NK-92 treated with Interleukin-12 subunit alpha and Interleukin-12 subunit beta, amount 100 ng/mL, for 24 hours (cell line): Measurements from ENCODE around the gene SLC8A1.

Source experiments
- DNase-seq: peaks from one replicate; lab custom pipeline; 2025; lab: John Stamatoyannopoulos, UW

Gene SLC8A1

DNA sequence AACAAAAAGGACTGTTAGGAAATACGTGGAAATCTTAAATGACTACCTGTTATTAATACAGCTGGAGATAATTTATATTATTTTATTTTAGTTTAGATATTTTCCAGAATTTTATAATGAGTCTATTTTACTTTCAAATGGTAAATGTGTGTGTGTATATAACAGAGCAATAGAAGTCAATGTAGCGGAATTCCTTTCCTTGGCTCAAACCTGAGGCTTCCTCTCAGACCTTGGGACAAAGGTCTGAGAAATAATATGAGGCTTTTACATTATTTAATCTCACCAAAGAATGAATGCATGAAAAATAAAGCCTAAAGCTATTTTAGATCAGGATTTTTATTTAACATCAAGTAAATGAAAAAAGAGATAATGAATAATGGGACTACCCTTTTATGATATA is 65.7 kb downstream of the SLC8A1 start:
- DNase-seq, result no peak

DNA sequence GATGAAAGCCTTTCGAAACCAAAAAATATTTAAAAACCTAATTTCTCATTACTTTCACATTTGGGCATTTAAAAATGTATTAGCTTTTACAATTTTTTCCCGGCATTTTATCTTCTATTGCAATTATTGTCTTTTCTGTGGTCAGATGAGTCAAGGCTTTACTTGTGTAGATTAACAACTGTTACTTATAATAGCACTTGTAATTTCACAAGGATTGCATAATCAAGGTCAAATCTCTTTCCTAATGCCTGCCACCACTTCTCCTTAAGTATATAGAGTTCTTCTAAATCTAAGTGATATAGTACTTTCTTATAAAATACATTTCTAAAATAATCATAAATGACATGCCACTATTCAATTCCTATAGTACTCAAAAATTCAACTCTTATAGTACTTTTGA is 67.2 kb downstream of the SLC8A1 start:
- DNase-seq, result no peak

DNA sequence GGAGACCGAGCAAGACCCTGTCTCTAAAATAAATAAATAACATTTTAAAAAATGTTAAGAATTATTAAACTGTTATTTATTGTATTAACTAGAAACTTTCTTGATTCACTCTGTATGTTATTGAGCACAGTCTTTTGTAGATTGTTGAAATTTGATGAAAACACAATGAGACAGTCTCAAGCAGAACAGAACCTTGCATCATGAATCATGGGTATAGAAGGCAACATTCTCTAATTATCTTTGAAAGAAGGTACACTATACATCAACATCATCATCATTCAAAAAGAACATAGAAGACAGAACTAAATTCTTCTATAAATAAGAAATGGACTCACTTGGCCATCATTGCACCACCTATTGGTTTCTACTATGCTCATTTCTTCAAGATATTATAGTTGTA is 67.7 kb downstream of the SLC8A1 start:
- DNase-seq, result no peak

DNA sequence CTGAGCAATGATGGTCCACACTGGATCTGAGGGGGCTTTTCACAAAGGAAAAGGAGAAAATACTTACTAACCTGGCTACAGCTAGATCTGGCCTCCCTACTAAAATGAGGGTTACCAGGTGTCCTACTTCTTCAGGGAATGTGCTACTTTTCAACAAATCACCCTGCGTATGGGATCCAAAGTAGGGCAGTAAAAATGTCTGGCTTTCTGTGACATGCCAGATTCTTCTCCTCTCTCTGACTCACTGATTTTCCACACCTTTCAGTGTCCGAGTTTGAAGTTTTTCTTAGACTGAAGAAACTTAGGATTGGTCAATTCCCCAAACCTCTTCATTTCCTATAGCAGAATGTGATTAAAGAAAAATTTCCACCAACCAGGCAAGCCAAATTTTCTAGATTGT is 71.2 kb downstream of the SLC8A1 start:
- DNase-seq, result no peak

DNA sequence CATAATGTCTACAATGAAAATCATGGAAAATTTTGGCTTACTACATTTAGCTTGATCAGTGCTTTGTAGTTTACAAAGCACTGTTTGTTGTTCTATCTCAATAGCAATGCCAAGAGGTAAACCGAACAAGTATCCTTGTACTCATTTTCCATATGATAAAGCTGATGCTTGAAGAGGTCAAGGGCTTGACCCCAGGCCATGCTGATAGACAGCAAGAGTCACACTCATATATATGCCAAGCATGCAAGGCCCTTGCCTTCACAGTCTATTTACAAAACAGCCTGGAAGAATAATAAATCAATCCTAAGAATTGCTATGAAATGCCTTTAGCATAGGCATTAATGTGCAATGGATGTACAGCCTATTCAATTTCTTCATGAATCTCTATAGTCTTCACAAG is 71.8 kb downstream of the SLC8A1 start:
- no peak for DNase-seq

DNA sequence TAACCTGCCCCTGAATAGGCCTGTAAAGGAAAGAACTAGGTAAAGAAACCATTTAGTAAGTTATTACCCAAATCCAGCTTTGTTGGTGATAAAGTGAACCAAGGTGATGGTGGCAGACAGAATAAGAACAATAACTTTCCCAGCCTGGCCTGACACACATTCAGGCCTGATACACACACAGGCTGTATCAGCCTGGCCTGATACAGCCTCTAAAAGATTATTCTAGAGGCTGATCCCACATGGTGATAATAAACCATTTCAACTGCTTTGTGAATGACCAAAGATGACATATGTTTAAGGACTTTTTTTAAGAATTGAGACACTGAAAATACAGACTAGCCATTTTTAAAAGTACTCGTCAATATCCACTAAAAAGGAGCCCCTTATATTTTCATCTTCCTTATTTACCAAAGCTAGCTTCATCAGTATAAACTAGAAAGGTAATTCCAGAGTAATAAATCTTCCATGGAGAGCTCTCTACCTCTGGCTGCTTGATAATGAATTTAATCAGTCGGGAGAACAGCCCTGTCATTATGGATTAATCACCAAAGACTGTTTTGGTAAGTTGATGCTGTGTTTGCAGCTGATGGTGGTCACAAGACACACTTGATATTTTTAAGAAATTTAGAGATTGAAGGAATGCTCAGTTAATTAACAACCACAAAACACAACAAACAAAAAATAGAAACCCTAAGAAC is 77.2 kb downstream of the SLC8A1 start:
- DNase-seq, result no peak

DNA sequence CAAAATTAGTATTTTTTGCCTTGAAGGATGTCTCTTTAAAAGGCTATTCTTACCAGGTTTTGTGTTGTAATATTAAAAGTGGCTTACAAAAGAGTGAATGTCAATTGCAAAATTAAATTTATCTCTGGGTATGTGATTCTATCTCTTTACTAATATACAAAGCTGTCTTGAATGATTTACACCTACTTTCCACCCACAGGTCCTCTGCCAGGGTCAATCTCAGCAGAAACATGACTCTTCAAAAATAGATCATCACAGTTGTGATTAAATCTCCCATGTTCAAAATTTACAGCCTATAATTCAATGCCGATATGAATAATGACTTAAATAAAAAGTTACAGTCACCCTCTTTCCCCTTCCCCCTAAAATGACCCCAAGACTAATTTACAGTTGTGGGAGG is 78.8 kb downstream of the SLC8A1 start:
- DNase-seq, result no peak

DNA sequence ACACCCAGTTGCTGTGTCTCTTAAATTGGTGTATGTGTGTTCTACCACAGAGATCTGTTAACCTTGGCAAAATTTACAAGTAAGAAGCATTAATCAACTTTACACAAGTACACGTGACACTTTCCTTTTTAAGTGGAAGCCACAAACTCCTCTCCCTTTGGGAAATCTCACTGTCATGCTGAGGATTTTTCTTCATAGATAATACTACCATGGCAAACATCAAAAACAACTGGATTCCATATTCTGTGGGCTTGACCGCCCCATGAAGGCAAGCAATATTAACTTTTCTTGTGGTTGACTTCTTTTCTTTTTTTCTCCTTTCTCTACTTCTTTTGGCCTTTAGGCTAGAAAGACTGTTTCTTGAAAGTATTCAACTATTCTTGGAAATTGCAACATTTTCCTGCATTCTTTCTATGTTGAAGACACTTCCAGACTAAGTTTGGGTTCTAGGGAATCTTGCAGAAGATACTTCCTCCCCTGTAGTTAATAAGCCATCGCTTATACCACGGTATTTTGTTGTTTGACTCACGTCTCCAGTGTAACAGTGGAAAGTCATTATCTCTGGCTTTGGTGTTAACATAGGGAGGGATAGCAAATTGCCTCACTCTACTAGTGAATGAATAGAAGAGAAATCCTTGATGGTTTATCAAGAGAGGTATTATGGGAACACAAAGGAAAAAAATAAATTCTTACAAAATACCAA is 79.5 kb downstream of the SLC8A1 start:
- no peak for DNase-seq

DNA sequence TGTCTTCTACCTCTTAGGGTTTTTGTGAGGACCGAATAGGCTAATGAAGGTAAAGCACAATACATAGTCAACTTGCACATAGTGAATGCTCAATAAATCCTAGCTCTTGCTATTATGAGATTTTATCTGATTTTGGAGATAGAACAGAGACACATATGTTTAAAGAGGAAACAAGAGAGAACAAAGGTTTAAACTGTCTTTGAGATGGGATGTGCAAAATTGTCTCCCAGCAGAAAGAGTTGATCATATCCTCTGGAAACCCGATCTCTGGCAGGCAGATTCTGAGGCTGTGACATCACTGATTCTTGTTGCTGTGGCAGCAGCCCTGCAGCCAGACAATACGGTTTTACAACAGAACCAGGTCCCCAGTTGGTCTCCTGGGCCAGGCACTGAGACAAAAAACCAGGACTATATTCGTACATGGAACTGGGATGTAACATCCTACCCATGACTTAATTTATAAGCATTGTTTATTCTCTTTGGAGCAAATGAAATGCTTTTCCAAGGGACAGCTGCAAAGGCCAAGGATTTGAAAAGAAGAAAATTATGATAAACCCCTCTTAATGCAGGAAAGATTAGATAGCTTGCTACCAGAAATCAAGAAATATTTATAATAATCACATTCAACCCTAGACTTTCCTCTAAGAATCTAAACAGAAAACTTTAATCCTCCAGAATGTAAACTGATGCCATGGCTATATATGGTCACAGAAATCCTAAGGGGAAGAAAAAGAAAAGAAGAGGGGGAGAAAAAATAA is 80.2 kb downstream of the SLC8A1 start:
- no peak for DNase-seq

DNA sequence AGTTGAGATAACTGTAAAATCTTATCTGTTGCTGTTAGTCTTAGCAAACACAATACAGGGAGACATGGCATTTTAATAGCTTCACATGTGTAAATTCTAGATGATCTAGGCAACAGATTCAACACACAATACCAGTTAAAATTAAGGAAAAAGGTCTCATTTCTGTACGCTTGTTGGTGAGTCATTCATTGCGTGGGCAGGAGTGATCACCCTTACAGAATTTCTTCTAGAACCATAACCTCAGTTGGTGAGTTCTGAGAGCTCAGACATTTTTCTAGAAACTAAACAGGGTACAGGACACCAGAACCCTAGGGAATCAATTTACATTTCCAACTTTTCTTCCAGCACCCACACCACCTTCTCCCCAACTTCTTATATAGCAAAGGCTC is 81.9 kb downstream of the SLC8A1 start:
- no peak for DNase-seq

DNA sequence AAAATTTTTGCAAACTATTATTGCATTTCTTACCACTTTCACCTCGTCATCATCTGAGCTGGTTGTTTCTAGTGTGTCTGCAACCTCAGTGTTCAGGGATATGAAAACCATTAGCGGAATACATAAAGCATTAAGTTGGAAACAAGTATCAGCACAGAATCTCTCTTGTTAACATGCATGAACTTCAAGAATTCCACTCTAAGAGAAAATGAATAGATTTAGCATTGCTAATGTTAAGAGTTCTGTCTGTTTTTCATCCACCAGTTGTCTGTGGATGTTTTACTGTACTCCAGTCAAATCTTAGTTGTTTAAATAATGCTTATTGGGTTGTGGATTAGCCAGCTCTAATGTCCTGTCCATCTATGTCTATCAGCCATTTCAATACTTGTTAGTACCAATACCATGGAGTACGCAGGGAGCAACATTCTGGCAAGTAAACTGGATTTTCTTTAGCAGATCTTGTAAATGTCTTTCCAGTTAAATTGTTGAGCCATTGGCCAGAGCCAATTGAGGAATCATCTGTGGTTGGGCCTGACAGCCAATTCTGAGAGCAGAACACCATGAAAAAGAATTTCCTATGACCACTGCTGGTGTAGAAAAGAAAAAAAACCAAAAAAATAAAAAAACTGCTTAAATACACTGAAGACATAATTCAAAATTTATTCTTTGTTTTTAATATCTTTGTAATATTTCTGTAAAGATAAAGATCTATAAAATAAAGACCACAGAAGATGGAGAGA is 82.5 kb downstream of the SLC8A1 start:
- DNase-seq, result no peak

DNA sequence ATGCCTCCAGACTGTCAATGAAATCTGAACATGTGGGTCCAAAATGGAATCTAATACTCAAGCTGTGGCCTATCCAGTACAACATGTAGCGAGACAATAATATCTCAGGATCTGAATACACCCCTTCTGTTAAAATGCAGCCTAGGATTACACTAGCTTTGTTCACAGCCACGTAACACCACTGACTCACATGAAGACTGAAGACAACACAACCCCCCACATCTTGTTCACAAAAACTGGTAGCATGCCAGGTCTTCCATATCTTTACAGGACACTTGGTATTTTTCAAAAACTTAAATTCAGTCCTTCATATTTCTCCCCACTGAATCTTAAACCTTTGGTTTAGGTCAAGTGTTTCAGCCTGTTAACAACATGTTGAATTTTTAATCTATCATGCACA is 84.2 kb downstream of the SLC8A1 start:
- DNase-seq, result no peak

DNA sequence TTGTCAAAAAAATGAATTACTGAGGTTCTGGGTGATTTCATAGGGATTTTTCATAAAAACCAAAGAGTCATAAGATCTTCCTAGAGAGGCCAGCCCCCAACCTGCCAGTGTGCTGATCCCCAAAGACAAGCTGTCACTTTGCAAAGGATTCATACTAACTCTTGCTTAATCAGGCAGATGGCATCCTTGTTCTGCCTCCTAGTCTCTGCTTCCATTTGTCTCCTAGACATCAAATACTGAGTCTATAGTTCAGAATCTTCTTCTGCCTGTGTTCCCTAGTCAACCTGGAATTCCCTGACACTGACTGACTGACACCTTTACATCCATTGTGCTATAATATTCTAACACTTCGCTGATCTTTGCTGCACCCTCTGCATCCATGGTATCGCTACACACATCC is 84.9 kb downstream of the SLC8A1 start:
- no peak for DNase-seq

DNA sequence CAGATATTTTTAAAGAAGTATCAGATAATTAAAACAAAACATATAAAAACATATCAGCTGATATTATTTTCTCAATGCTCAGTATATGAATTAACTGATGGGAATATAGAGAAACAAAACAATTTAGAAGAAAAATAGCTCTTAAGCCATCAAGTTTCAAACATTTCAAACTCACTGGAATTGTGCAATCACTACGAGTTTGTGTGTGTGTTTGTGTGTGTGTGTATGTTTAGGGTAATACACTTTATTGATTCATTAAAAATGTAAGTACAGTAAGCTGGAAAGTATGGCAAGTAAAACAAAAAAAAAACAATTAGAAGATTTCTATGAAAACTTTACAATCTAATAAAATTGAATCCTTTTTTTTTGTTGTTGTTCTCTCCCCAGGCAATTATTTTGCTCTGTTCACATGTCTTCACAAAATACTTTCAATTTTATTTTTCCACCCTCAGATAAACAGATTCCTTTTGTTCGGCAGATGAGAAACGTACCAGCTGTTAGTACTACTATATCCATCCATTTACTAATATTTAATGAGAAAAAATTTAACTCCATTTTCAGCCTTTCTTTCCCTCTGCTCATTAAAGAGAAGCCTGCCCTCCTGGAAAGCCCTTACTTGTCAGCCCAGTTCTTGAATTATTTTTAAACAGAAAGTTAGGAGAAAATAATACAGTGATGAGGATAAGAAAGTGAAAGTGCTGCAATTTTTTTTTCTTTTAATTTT is 87.6 kb downstream of the SLC8A1 start:
- DNase-seq, result no peak

DNA sequence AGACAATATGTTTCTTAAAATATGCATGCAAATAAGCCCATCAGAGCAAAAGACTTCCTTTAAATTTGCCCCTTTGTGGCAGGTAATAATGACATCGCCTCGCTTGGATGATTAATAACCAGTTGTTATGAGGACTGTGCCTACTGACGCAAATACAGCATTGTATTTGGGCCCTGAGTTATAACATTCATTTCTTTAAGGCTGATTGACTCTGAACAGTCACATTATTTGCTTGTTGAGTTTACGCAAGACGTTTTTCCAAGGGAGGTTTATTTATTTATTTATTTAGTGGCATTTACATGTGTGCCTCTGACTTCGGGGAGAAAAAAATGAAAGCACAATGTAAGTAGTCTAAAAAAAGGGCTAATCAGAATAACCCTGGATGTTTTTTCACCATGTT is 88.3 kb downstream of the SLC8A1 start:
- DNase-seq, result no peak

DNA sequence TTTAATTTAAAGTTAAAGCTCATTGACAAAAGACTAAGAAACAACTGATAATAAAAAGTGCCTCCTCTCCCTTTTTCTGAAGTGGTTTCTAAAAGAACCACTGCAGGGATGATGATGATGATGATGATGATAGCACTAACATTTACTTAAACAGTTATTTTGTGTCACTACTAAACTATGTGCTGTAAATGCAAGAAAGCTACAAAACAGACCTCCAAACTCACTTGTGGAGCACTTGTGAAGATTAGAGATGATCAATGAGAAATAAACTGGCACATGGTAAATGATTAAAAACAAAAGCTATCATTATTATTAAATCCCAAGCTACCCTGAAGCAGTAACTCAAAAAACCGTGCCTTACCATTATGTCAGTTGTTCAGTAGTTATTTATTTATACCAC is 88.7 kb downstream of the SLC8A1 start:
- no peak for DNase-seq

DNA sequence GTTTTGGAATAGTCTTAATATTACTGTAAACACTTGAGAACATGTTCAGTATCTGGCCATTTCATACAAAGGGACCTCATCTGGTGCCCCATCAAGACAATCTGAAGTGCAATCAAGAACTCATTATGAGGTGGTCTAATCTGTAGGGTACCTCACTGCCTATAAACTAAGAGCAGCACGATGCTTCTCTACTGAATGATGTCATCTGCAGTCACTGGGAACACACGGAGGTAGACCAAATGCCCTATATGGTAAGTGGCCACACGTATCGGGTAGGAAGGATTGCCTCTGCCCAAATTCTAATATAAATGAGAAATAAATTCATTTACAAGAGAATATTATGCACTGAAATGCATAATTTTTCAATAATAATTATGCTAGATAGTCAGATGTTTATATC is 90.4 kb downstream of the SLC8A1 start:
- no peak for DNase-seq

DNA sequence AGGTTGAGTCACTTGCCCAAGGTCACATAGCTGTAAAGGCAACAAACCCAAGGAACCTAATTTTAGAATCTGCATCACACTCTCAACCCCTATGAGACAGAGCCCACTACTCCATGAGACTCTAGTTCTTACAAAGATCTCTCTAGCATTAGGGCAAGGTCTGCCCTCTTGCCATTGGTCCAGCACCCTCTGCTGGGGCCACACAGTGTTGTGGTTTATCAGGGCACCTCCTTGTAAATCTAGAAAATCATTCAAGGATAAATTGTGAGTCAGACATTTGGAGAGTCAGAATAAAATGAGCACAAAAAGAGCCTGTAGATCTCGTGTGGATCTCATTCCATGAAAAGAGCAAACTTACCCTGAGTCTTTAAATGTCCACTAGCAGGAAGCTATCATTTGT is 91.2 kb downstream of the SLC8A1 start:
- no peak for DNase-seq

DNA sequence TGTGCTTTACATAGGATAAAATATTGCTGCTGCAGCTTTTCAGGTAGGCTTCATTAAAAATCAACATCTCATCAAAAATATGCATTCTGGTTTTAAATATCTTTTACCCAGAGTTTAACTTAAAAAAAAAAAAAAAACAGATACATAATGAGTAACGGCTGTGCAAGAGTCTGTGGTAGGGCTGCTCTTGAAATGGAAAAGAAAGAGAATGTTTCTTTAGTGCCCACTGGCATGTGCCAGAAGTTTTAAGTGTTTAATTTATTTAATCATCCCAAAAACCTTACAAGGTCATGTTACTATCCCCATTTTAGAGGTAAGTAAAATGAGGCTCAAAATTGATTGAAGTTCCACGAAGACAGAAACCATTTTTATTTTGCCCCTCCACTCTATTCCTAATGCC is 92.1 kb downstream of the SLC8A1 start:
- DNase-seq, result no peak

DNA sequence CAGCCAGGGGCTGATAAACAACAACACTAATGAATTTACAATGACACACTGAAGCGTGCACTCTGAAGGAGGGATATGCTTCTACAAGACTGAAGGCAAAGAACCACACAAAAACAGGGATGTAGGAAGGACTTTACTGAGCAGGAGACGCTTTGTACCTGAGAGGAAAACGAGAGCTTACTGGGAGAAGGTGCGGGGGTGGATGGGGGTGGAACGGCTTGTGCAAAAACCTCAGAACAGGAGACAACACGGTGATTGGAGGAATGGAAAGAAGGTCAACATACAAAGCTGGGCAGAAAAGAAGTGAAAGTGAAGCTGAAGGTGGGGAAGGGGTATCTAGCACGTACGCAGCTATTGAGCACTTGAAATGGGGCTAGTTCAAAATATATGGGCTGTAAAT is 93.1 kb downstream of the SLC8A1 start:
- no peak for DNase-seq

DNA sequence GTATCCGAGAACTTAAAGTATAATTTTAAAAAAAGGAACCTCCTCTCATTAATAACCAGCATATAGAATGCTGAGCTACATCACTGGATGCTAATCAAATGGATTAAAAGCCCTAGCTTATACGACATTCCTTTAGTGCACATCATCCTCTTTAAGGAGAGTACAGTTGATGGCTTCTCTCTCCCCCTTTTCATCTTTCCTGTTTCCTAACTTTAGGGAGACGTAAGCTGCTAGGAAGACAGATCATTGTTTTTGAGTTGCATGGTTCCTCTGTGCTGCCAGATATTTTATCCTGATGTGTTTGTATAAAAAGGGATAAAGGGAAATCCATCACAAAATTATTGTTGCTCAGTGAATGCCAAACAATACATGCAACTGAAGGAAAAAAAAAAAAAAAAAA is 94.2 kb downstream of the SLC8A1 start:
- DNase-seq, result no peak

DNA sequence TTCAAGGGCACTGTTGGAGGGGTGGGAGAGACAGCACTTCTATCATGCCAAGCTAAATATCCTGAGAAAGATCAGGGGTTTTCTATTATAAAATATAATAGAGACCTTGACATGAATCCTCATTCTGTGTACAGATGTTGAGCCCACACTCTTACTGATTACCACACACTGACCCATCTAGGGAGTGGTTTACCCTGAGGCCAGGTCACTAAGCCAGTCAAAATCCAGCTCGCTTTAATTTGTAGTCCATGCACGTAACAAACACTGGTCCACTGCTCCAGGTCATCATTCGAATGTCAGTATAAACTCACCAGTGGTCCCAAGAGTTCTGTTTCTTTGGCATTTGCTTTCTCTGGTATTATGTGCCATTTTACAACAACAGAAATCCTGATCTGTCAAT is 96.4 kb downstream of the SLC8A1 start:
- DNase-seq, result no peak
